IMR-90 (cell line): ENCODE results near the gene ADAMTS8. TPM values are rescaled to one million over a fixed set of nuclear protein-coding genes. Genes with fewer than 3 reads are reported as not detected.

ENCODE experiments used
- ATAC-seq: fragments of 200-7000 bp; cut with Tn5 transposase; 2 replicates; pipeline ENCODE4 v1.9.1; 2020; ENCODE audit warnings: low read depth, mild to moderate bottlenecking, moderate library complexity
- BruUV-seq: library from RNA; stranded (reverse); fragments of 400-500 nt; replicated peaks from 2 replicates; lab custom pipeline; 2021; lab: Mats Ljungman, UMichigan
- CTCF ChIA-PET: fragments of 300-600 bp; formaldehyde crosslinking; extraction: SDS; loops from one replicate; lab custom pipeline; 2021; ENCODE audit warnings: antibody characterized with exemption; lab: Yijun Ruan, JAX
- POLR2A ChIA-PET: fragments of 300-600 bp; sonication (Branson Sonifier 250); formaldehyde crosslinking; loops from one replicate; lab custom pipeline; 2022; ENCODE audit warnings: antibody characterized with exemption; ENCODE audit not compliant: unreplicated experiment; lab: Charles Lee
- DNase-seq: peaks from one replicate; pipeline ENCODE4 v3.0.0; 2013
- H2AFZ ChIP-seq: replicated peaks from 2 replicates; pipeline ENCODE3; 2013; ENCODE audit warnings: low read length, mild to moderate bottlenecking; ENCODE audit not compliant: poor library complexity
- H2AK5ac ChIP-seq: 2 replicates; pipeline ENCODE4 v1.6.1; 2013; ENCODE audit warnings: low read depth, low read length, inconsistent platforms
- H2AK9ac ChIP-seq: replicated peaks from 2 replicates; pipeline ENCODE3; 2013; ENCODE audit warnings: mild to moderate bottlenecking, low read depth, low read length, moderate library complexity; ENCODE audit not compliant: poor library complexity
- H2BK120ac ChIP-seq: 2 replicates; pipeline ENCODE4 v1.6.1; 2013; ENCODE audit warnings: low read depth, low read length, inconsistent platforms
- H2BK15ac ChIP-seq: 3 replicates; pipeline ENCODE4 v1.6.1; 2013; ENCODE audit warnings: low read depth, low read length, inconsistent platforms
- H2BK20ac ChIP-seq: 2 replicates; pipeline ENCODE4 v1.6.1; 2013; ENCODE audit warnings: low read depth, mild to moderate bottlenecking, inconsistent platforms, low read length, moderate library complexity
- H2BK5ac ChIP-seq: 2 replicates; pipeline ENCODE4 v1.6.1; 2013; ENCODE audit warnings: mild to moderate bottlenecking, low read depth, low read length, inconsistent platforms; ENCODE audit not compliant: poor library complexity, severe bottlenecking
- H3K14ac ChIP-seq: replicated peaks from 2 replicates; pipeline ENCODE4 v1.6.1; 2013; ENCODE audit warnings: low read depth, low read length, inconsistent platforms
- H3K18ac ChIP-seq: 2 replicates; pipeline ENCODE4 v1.6.1; 2013; ENCODE audit warnings: low read depth, low read length, control low read depth
- H3K23ac ChIP-seq: 2 replicates; pipeline ENCODE4 v1.6.1; 2013; ENCODE audit warnings: low read depth, low read length, inconsistent platforms
- H3K27ac ChIP-seq: 2 replicates; pipeline ENCODE4 v1.5.1; 2013; ENCODE audit warnings: mild to moderate bottlenecking, control low read depth, low read length; ENCODE audit not compliant: insufficient read depth
- H3K27me3 ChIP-seq: 2 replicates; pipeline ENCODE4 v1.6.1; 2013; ENCODE audit warnings: low read length; ENCODE audit not compliant: control insufficient read depth, insufficient read depth
- H3K36me3 ChIP-seq: 2 replicates; pipeline ENCODE4 v1.6.1; 2013; ENCODE audit warnings: low read length, mixed read lengths; ENCODE audit not compliant: control insufficient read depth, insufficient read depth
- H3K4ac ChIP-seq: 2 replicates; pipeline ENCODE4 v1.6.1; 2013; ENCODE audit warnings: low read depth, low read length, inconsistent platforms
- H3K4me1 ChIP-seq: 2 replicates; pipeline ENCODE4 v1.6.1; 2013; ENCODE audit warnings: low read length, mixed read lengths; ENCODE audit not compliant: control insufficient read depth, insufficient read depth
- H3K4me2 ChIP-seq: 2 replicates; pipeline ENCODE4 v1.6.1; 2013; ENCODE audit warnings: low read depth, mild to moderate bottlenecking, control low read depth, low read length, moderate library complexity
- H3K4me3 ChIP-seq: 2 replicates; pipeline ENCODE4 v1.5.1; 2013; ENCODE audit warnings: low read depth, mild to moderate bottlenecking, control low read depth, low read length, moderate library complexity; ENCODE audit not compliant: insufficient read depth
- H3K56ac ChIP-seq: 2 replicates; pipeline ENCODE4 v1.6.1; 2013; ENCODE audit warnings: low read length, inconsistent platforms; ENCODE audit not compliant: insufficient read depth; ENCODE audit errors: extremely low read depth
- H3K79me1 ChIP-seq, 2 experiments: 2 replicates each; pipeline ENCODE4 v1.6.1; 2013; ENCODE audit warnings: low read length in 2 of 2, inconsistent platforms in 1 of 2, low read depth in 1 of 2
- H3K9ac ChIP-seq: 2 replicates; pipeline ENCODE4 v1.6.1; 2013; ENCODE audit warnings: low read depth, low read length, control low read depth
- H3K9me1 ChIP-seq: 2 replicates; pipeline ENCODE4 v1.6.1; 2013; ENCODE audit warnings: low read length, inconsistent platforms; ENCODE audit not compliant: insufficient read depth
- H3K9me3 ChIP-seq: 2 replicates; pipeline ENCODE4 v1.6.1; 2013; ENCODE audit warnings: low read length; ENCODE audit not compliant: control insufficient read depth, insufficient read depth
- H4K20me1 ChIP-seq: 2 replicates; pipeline ENCODE4 v1.6.1; 2013; ENCODE audit warnings: low read length, inconsistent platforms; ENCODE audit not compliant: insufficient read depth
- H4K5ac ChIP-seq: 2 replicates; pipeline ENCODE4 v1.6.1; 2013; ENCODE audit warnings: mild to moderate bottlenecking, low read depth, low read length, control low read depth
- H4K8ac ChIP-seq, 2 experiments: 2 replicates each; pipeline ENCODE4 v1.6.1; 2013; ENCODE audit warnings: low read depth in 2 of 2, low read length in 2 of 2, control low read depth in 1 of 2, inconsistent platforms in 1 of 2
- H4K91ac ChIP-seq: 2 replicates; pipeline ENCODE4 v1.6.1; 2013; ENCODE audit warnings: low read depth, low read length, inconsistent platforms; ENCODE audit not compliant: insufficient read depth
- BHLHE40 ChIP-seq: fragments of 150-350 bp; IDR thresholded peaks from 2 replicates; pipeline ENCODE4 v1.6.1; 2016; ENCODE audit warnings: mild to moderate bottlenecking, low read depth, low read length
- CEBPB ChIP-seq: IDR thresholded peaks from 2 replicates; pipeline ENCODE4 v1.6.1; 2012; ENCODE audit warnings: low read depth, low read length, improper control_type of control experiment
- CHD1 ChIP-seq: IDR thresholded peaks from 2 replicates; pipeline ENCODE4 v1.6.1; 2012; ENCODE audit warnings: low read depth, low read length, improper control_type of control experiment
- MAFK ChIP-seq: IDR thresholded peaks from 2 replicates; pipeline ENCODE4 v1.6.1; 2012; ENCODE audit warnings: low read depth, low read length, improper control_type of control experiment
- MXI1 ChIP-seq: IDR thresholded peaks from 2 replicates; pipeline ENCODE4 v1.6.1; 2012; ENCODE audit warnings: low read depth, mild to moderate bottlenecking, low read length, moderate library complexity, borderline replicate concordance
- NFE2L2 ChIP-seq: fragments of 150-350 bp; IDR thresholded peaks from 2 replicates; pipeline ENCODE4 v1.6.1; 2016; ENCODE audit warnings: low read depth, mild to moderate bottlenecking, low read length
- POLR2A ChIP-seq: IDR thresholded peaks from 2 replicates; pipeline ENCODE4 v1.6.1; 2012; ENCODE audit warnings: mild to moderate bottlenecking, low read depth, low read length
- RAD21 ChIP-seq: IDR thresholded peaks from 2 replicates; pipeline ENCODE4 v1.6.1; 2012; ENCODE audit warnings: low read length, improper control_type of control experiment
- RCOR1 ChIP-seq: IDR thresholded peaks from 2 replicates; pipeline ENCODE4 v1.6.1; 2012; ENCODE audit warnings: mild to moderate bottlenecking, low read length, improper control_type of control experiment; ENCODE audit not compliant: insufficient replicate concordance
- RFX5 ChIP-seq: IDR thresholded peaks from 2 replicates; pipeline ENCODE4 v1.8.0; 2012; ENCODE audit warnings: low read depth, mild to moderate bottlenecking, low read length, moderate library complexity
- WGBS, 2 experiments: methylation state at CpG; one replicate each; pipeline versions ENCODE4 v1.1.5 to v1.1.7; 2013; ENCODE audit warnings: missing lambda C conversion rate in 2 of 2; ENCODE audit not compliant: insufficient read length in 1 of 2; ENCODE audit errors: extremely low coverage in 2 of 2; 5-methylcytosine and 5-hydroxymethylcytosine counted together
- dilution Hi-C: fragments of 300-500 bp; cut with HindIII; formaldehyde crosslinking; loops from one replicate; pipeline ENCODE4 v1.14.3; 2018; ENCODE audit warnings: low sequenced_read_pairs; ENCODE audit not compliant: unreplicated experiment
- in situ Hi-C: fragments of 300-500 bp; cut with MboI; formaldehyde crosslinking; loops from 3 replicates; pipeline ENCODE4 v1.14.3; 2019; ENCODE audit warnings: low sequenced_read_pairs, inconsistent platforms, mixed read lengths
- intact Hi-C: fragments of 100-400 bp; cut with micrococcal nuclease; formaldehyde crosslinking; loops from 2 replicates; pipeline ENCODE4 v1.10.0; 2022
- polyA plus RNA-seq, 3 experiments: library from polyadenylated mRNA; depleted of rRNA; stranded (reverse); fragments of >200 nt; gene quantifications; 2 replicates each; pipeline ENCODE4 v1.2.3, GENCODE V29; 2012; ENCODE audit warnings: low replicate concordance in 1 of 3
- total RNA-seq: library from RNA; depleted of rRNA; stranded (reverse); fragments of >200 nt; gene quantifications from 2 replicates; pipeline ENCODE4 v1.2.3, GENCODE V29; 2012
- TF ChIP-seq, protein P1 (sequence below): fragments of 150-350 bp; IDR thresholded peaks from 2 replicates; pipeline ENCODE4 v1.6.1; 2017; ENCODE audit warnings: mild to moderate bottlenecking, antibody characterized with exemption, low read length, low read depth
- TF ChIP-seq, protein P2 (sequence below): fragments of 150-350 bp; IDR thresholded peaks from 2 replicates; pipeline ENCODE4 v1.6.1; 2016; ENCODE audit warnings: low read depth, mild to moderate bottlenecking, low read length, moderate library complexity, borderline replicate concordance
- TF ChIP-seq, protein P3 (sequence below): conservative IDR thresholded peaks from 2 replicates; pipeline ENCODE4 v1.5.1; 2012; ENCODE audit warnings: mild to moderate bottlenecking, low read depth, low read length, improper control_type of control experiment

ADAMTS8 gene
- total and polyA plus RNA-seq, 2 of the 4 experiments (the other 2 are of a cell fraction): under 0.01 to 0.60 TPM

DNA sequence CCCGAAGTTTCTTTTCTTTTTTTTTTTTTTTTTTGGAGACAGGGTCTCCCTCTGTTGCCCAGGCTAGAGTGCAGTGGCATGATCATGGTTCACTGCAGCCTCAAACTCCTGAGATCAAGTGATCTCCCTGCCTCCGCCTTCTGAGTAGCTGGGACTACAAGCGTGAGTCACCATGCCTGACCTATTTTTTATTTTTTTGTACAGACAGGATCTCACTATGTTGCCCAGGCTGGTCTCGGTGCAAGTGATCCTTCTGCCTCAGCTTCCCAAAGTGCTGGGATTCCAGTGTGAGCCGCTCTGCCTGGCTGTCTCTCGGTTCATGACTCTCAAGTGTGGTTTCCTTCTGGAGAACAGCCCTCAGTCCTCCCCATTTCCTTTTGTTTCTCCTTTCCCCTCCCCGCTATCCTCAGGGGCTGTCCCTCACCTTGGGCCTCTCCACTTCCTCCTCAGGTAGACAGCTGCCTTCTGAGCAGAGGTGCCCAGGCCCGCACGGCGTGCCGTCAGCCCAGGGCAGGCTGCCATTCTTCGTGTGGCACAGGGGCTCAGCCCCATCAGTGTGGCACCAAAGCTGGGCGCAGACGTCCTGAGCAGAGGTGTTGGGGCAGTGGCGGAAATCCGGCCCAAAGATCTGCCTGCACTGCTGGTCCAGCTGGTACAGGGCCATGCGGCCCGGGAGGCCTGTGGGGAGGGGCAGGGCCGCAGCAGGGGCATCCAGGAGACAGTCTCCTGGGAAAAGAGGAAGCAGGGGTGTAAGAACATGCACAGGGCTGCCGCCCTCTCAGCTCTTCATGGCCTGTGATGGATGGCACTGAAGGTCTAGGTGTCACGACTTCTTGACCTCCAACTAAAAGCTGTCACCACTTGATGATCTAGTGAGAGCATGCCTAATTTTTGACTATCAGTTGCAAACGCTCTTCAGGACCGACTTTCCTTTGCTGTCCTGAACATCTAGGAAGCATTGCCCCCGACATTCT lies 14.0 kb downstream of the ADAMTS8 start:
- peak overlapping the region; percentile 54 for H2AK5ac ChIP-seq
- peak; percentile 32 for DNase-seq
- no TSS peak for BruUV-seq
- TF ChIP-seq, protein P1, sequence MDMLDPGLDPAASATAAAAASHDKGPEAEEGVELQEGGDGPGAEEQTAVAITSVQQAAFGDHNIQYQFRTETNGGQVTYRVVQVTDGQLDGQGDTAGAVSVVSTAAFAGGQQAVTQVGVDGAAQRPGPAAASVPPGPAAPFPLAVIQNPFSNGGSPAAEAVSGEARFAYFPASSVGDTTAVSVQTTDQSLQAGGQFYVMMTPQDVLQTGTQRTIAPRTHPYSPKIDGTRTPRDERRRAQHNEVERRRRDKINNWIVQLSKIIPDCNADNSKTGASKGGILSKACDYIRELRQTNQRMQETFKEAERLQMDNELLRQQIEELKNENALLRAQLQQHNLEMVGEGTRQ: no peak
- TF ChIP-seq RFX5 (no peak), NFE2L2 (no peak), BHLHE40 (no peak), CEBPB (no peak), RAD21 (no peak), RCOR1 (no peak), MAFK (no peak), POLR2A (no peak), MXI1 (no peak), CHD1 (no peak)
- TF ChIP-seq, protein P2, sequence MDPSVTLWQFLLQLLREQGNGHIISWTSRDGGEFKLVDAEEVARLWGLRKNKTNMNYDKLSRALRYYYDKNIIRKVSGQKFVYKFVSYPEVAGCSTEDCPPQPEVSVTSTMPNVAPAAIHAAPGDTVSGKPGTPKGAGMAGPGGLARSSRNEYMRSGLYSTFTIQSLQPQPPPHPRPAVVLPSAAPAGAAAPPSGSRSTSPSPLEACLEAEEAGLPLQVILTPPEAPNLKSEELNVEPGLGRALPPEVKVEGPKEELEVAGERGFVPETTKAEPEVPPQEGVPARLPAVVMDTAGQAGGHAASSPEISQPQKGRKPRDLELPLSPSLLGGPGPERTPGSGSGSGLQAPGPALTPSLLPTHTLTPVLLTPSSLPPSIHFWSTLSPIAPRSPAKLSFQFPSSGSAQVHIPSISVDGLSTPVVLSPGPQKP: no peak
- TF ChIP-seq, protein P3, sequence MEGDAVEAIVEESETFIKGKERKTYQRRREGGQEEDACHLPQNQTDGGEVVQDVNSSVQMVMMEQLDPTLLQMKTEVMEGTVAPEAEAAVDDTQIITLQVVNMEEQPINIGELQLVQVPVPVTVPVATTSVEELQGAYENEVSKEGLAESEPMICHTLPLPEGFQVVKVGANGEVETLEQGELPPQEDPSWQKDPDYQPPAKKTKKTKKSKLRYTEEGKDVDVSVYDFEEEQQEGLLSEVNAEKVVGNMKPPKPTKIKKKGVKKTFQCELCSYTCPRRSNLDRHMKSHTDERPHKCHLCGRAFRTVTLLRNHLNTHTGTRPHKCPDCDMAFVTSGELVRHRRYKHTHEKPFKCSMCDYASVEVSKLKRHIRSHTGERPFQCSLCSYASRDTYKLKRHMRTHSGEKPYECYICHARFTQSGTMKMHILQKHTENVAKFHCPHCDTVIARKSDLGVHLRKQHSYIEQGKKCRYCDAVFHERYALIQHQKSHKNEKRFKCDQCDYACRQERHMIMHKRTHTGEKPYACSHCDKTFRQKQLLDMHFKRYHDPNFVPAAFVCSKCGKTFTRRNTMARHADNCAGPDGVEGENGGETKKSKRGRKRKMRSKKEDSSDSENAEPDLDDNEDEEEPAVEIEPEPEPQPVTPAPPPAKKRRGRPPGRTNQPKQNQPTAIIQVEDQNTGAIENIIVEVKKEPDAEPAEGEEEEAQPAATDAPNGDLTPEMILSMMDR: no peak

More for the DNA sequence above, 14.0 kb downstream of the ADAMTS8 start:
- H3K4ac ChIP-seq: peak overlapping the region; percentile 82
- dilution Hi-C loops (no loop called here), intact Hi-C loops (no loop called here), in situ Hi-C loops (loop anchor here (25.0 kb wide), 2 partner anchors 1473 to 1648 kb away; no protein-coding TSS in a partner anchor)
- 94% methylated on average over 5 of the region's 24 CpGs; no CpG with 5 or more reads in 1 of the 2 experiments for WGBS, 2 experiments
- no peaks in the 10 kb centered on the region for H3K79me1 ChIP-seq
- H3K9me3 ChIP-seq: no peaks in the 10 kb centered on the region
- peak overlapping the region in 1 of 2 experiments; percentile 50; a peak in 1 of 4 replicates for H4K8ac ChIP-seq
- H3K36me3 ChIP-seq: peaks cover 6% of the 10 kb centered on the region; the same call in 1 of the 2 replicates
- no peaks in the 10 kb centered on the region for H3K27me3 ChIP-seq
- peaks cover 14% of the 10 kb centered on the region; the same call in 1 of the 2 replicates for H3K9me1 ChIP-seq
- H3K56ac ChIP-seq: no peak overlapping the region
- H2BK15ac ChIP-seq: 0 out of 3 replicates have a peak overlapping the region, but pooled peaks have one; percentile 20
- no peak overlapping the region for H3K4me3 ChIP-seq
- no peak overlapping the region for H3K4me2 ChIP-seq
- peaks cover 26% of the 10 kb centered on the region for H3K4me1 ChIP-seq
- peak overlapping the region; percentile 36 for H2BK20ac ChIP-seq
- H2BK5ac ChIP-seq: peak overlapping the region; percentile 12
- H3K23ac ChIP-seq: 0 out of 2 replicates have a peak overlapping the region, but pooled peaks have one; percentile 50
- H2BK120ac ChIP-seq: peak overlapping the region; percentile 71
- H3K14ac ChIP-seq: no peak overlapping the region; the same call in 1 of the 2 replicates
- peak overlapping the region; percentile 83; the same call in 1 of the 2 replicates for H3K27ac ChIP-seq
- H4K91ac ChIP-seq: peak overlapping the region; percentile 62
- no peak overlapping the region for H2AFZ ChIP-seq
- peak overlapping the region; percentile 80 for H4K5ac ChIP-seq
- POLR2A ChIA-PET: no interaction called here
- H2AK9ac ChIP-seq: peak overlapping the region; percentile 68
- no peak overlapping the region; the same call in 1 of the 2 replicates for H3K9ac ChIP-seq
- ATAC-seq: no peak
- peak overlapping the region; percentile 63 for H3K18ac ChIP-seq
- CTCF ChIA-PET: no interaction called here
- H4K20me1 ChIP-seq: peaks cover 6% of the 10 kb centered on the region; the same call in 1 of the 2 replicates
